ENCODE measurements around the gene RYK. TPM values are rescaled to one million over a fixed set of nuclear protein-coding genes. Genes with fewer than 3 reads are reported as not detected.

RYK gene
- total RNA-seq, 1 experiment from 2014 or later = 54.2 TPM

DNA sequence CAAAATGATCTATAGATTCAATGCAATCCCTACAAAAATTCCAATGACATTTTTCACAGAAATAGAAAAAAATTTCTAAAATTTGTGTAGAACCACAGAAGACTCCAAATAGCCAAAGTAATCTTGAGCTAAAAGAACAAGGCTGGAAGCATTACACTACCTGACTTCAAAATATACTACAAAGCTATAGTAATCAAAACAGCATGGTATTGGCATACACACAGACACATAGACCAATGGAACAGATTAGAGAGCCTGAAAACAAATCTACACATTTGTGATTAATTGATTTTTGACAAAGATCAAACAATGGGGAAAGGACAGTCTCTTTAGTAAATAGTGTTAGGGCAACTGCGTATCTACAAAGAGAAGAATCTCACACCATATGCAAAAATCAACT is 45.3 kb upstream of the RYK start:
- no peak overlapping the region for H3K4me3 Mint-ChIP-seq
- ChIA-PET POLR2A (no interaction called here), CTCF (interaction anchor here (1.2 kb wide), 1 partner anchor 71 kb away, joined by 4 read pairs; no protein-coding TSS in a partner anchor)
- H3K27ac Mint-ChIP-seq = no peak overlapping the region
- no peak for DNase-seq (ENCODE audit: low spot score)
- TF ChIP-seq ZNF512 (CRISPR knock-in tag; IDR thresholded peaks at IDR 0.05; ENCODE audit: borderline replicate concordance) (no peak), JAZF1 (CRISPR knock-in tag; IDR thresholded peaks at IDR 0.05) (no peak), ZNF416 (CRISPR knock-in tag; IDR thresholded peaks at IDR 0.05) (no peak), GTF2I (CRISPR knock-in tag; conservative IDR thresholded peaks at IDR 0.05) (peak; percentile 61; the same call in 1 of the 2 replicates), HMGA2 (CRISPR knock-in tag; IDR thresholded peaks at IDR 0.05) (no peak)
- ATAC-seq = no peak
- no peaks in the 10 kb centered on the region; the same call in 1 of the 2 replicates for H3K9me3 Mint-ChIP-seq
- peaks cover 2% of the 10 kb centered on the region; the same call in 1 of the 2 replicates for H3K4me1 Mint-ChIP-seq
- no peaks in the 10 kb centered on the region for H3K36me3 Mint-ChIP-seq
- no peaks in the 10 kb centered on the region for H3K27me3 Mint-ChIP-seq (ENCODE audit: low read depth)

GRCh38 chr3:134294302-134295280 is 43.9 kb upstream of the RYK start:
- Mint-ChIP-seq H3K9me3 (no peaks in the 10 kb centered on the region; the same call in 1 of the 2 replicates), H3K27me3 (ENCODE audit: low read depth) (no peaks in the 10 kb centered on the region), H3K36me3 (no peaks in the 10 kb centered on the region), H3K4me3 (no peak overlapping the region), H3K4me1 (peaks cover 2% of the 10 kb centered on the region; the same call in 1 of the 2 replicates), H3K27ac (no peak overlapping the region)
- ChIA-PET POLR2A (no interaction called here), CTCF (interaction anchor here (1.0 to 1.2 kb wide), 2 partner anchors 14 to 70 kb away, joined by 3 to 4 read pairs; no protein-coding TSS in a partner anchor)
- no peak for TF ChIP-seq HMGA2 (CRISPR knock-in tag; IDR thresholded peaks at IDR 0.05)
- TF ChIP-seq TP53 (CRISPR knock-in tag; IDR thresholded peaks at IDR 0.05) = no peak
- no peak for TF ChIP-seq SOX15 (CRISPR knock-in tag; IDR thresholded peaks at IDR 0.05)
- no peak for TF ChIP-seq NR1H2 (CRISPR knock-in tag; IDR thresholded peaks at IDR 0.05)
- TF ChIP-seq NFYB (CRISPR knock-in tag; conservative IDR thresholded peaks at IDR 0.05; ENCODE audit: low read depth) = no peak
- no peak for TF ChIP-seq CBFB (CRISPR knock-in tag; IDR thresholded peaks at IDR 0.05; ENCODE audit: low read depth)
- no peak for TF ChIP-seq NR3C1 (CRISPR knock-in tag; conservative IDR thresholded peaks at IDR 0.05; ENCODE audit: low read depth)
- DNase-seq (ENCODE audit: low spot score) (no peak), ATAC-seq (no peak)

DNA sequence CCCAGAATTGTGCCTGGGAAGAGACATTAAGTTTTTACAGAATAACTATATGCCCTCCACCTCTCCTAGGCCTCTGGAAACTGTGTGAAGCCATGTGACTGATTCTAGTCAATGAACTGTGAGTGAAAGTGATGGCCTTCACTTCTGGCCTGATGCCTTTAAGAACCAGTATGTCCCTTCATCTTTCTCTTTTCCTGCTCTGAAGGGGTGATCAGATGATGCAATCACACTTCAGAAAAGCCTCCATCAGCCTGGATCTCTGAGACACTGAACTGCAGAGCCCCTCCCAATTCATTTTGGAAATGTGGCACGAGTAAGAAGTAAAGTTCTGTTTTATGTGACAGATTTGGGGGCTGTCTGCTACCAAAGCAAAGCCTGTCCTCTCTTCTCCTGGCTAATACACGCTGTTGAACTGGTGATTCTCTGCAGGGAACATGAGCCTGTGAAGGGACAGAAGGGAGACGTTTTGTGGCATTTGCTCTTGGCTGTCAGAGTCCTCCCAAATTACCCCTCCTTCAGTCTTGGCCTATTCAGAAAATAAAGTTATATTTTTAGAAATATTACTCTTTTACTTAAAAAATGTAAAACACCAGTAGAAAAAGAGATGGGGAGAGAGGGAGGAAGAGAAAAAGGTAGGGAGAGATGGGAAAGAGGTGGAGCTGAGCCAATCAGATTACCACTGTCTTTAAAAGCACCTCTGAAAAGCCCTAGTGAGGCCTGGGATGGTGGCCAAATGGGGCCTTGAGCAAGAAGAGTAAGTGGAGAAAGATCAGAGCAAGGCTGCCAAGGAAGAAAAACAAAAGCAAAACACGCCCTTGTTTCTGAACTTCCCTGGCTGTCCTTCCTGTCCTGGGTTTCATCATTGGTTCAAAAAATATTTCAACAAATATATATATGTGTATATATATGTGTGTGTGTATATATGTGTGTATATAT is 40.9 kb upstream of the RYK start:
- DNase-seq (ENCODE audit: low spot score) (no peak), ATAC-seq (no peak)
- Mint-ChIP-seq H3K27ac (no peak overlapping the region), H3K4me1 (no peaks in the 10 kb centered on the region), H3K27me3 (ENCODE audit: low read depth) (no peaks in the 10 kb centered on the region; the same call in 1 of the 2 replicates), H3K36me3 (no peaks in the 10 kb centered on the region), H3K9me3 (peaks cover 4% of the 10 kb centered on the region; the same call in 1 of the 2 replicates), H3K4me3 (no peak overlapping the region)
- POLR2A ChIA-PET = no interaction called here
- TF ChIP-seq FOXP1 (CRISPR knock-in tag; IDR thresholded peaks at IDR 0.05; ENCODE audit: borderline replicate concordance) = no peak
- TF ChIP-seq GABPB1 (CRISPR knock-in tag; IDR thresholded peaks at IDR 0.05) = 0 out of 2 replicates have a peak, but pooled peaks have one; percentile 28
- TF ChIP-seq, protein P1, sequence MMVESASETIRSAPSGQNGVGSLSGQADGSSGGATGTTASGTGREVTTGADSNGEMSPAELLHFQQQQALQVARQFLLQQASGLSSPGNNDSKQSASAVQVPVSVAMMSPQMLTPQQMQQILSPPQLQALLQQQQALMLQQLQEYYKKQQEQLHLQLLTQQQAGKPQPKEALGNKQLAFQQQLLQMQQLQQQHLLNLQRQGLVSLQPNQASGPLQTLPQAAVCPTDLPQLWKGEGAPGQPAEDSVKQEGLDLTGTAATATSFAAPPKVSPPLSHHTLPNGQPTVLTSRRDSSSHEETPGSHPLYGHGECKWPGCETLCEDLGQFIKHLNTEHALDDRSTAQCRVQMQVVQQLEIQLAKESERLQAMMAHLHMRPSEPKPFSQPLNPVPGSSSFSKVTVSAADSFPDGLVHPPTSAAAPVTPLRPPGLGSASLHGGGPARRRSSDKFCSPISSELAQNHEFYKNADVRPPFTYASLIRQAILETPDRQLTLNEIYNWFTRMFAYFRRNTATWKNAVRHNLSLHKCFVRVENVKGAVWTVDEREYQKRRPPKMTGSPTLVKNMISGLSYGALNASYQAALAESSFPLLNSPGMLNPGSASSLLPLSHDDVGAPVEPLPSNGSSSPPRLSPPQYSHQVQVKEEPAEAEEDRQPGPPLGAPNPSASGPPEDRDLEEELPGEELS (CRISPR knock-in tag; IDR thresholded peaks at IDR 0.05) = no peak
- TF ChIP-seq NFATC4 (CRISPR knock-in tag; IDR thresholded peaks at IDR 0.05) = no peak
- TF ChIP-seq ZNF512 (CRISPR knock-in tag; IDR thresholded peaks at IDR 0.05; ENCODE audit: borderline replicate concordance) = no peak
- TF ChIP-seq NFE2L1 (CRISPR knock-in tag; IDR thresholded peaks at IDR 0.05) = no peak
- CTCF ChIA-PET = no interaction called here
